ENCODE data around the gene VIPR1.

Gene VIPR1

DNA sequence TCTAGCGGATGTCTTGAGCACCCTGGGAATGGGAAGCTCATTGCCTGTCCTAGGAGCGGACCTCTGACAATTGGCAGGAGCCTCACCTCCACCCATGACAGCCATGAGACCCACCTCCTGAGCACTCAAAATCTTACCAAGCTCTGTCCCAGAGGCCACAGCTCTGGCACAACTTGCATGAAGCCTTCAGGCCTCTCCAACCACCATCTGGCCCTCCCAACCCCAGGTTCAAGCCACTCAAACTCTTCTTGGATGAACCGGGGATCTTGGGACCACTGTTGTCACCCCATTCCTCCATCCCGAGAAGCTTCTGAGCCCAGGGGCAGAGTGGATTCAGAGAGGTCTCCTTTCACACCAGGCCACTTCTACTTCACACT is 1.5 kb downstream of the VIPR1 start:
- DNase-seq, result no peak
- TF ChIP-seq EZH2 (optimal IDR thresholded peaks at IDR 0.05; ENCODE audit: low read depth, low read length) (no peak), EZH2phosphoT487 (IDR thresholded peaks at IDR 0.05; ENCODE audit: low read length) (no peak)
- TF ChIP-seq, protein P1, sequence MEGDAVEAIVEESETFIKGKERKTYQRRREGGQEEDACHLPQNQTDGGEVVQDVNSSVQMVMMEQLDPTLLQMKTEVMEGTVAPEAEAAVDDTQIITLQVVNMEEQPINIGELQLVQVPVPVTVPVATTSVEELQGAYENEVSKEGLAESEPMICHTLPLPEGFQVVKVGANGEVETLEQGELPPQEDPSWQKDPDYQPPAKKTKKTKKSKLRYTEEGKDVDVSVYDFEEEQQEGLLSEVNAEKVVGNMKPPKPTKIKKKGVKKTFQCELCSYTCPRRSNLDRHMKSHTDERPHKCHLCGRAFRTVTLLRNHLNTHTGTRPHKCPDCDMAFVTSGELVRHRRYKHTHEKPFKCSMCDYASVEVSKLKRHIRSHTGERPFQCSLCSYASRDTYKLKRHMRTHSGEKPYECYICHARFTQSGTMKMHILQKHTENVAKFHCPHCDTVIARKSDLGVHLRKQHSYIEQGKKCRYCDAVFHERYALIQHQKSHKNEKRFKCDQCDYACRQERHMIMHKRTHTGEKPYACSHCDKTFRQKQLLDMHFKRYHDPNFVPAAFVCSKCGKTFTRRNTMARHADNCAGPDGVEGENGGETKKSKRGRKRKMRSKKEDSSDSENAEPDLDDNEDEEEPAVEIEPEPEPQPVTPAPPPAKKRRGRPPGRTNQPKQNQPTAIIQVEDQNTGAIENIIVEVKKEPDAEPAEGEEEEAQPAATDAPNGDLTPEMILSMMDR (IDR thresholded peaks at IDR 0.05; ENCODE audit: low read length), result no peak
- Histone ChIP-seq H3K36me3 (replicated peaks; ENCODE audit: insufficient read depth, low read length) (no peaks in the 10 kb centered on the region), H3K79me2 (ENCODE audit: low read length) (no peaks in the 10 kb centered on the region), H3F3A (ENCODE audit: insufficient read depth, low read length) (no peaks in the 10 kb centered on the region), H3K9me2 (replicated peaks; ENCODE audit: insufficient read depth, low read length) (no peaks in the 10 kb centered on the region), H3K27me3 (replicated peaks; ENCODE audit: insufficient read depth, low read length) (peaks cover 11% of the 10 kb centered on the region; the same call in 1 of the 2 replicates), H3K4me3 (ENCODE audit: low read length) (no peak overlapping the region), H4K20me1 (ENCODE audit: insufficient read depth, low read length) (no peaks in the 10 kb centered on the region), H3K27ac (ENCODE audit: low read length) (no peak overlapping the region), H2AFZ (ENCODE audit: low read length) (no peak overlapping the region), H3K4me2 (ENCODE audit: low read depth, low read length) (no peak overlapping the region), H3K4me1 (ENCODE audit: low read length) (peaks cover 4% of the 10 kb centered on the region; the same call in 1 of the 2 replicates), H3K9me3 (replicated peaks; ENCODE audit: insufficient read depth, low read length) (no peaks in the 10 kb centered on the region), H3K9ac (ENCODE audit: low read length) (no peak overlapping the region)

DNA sequence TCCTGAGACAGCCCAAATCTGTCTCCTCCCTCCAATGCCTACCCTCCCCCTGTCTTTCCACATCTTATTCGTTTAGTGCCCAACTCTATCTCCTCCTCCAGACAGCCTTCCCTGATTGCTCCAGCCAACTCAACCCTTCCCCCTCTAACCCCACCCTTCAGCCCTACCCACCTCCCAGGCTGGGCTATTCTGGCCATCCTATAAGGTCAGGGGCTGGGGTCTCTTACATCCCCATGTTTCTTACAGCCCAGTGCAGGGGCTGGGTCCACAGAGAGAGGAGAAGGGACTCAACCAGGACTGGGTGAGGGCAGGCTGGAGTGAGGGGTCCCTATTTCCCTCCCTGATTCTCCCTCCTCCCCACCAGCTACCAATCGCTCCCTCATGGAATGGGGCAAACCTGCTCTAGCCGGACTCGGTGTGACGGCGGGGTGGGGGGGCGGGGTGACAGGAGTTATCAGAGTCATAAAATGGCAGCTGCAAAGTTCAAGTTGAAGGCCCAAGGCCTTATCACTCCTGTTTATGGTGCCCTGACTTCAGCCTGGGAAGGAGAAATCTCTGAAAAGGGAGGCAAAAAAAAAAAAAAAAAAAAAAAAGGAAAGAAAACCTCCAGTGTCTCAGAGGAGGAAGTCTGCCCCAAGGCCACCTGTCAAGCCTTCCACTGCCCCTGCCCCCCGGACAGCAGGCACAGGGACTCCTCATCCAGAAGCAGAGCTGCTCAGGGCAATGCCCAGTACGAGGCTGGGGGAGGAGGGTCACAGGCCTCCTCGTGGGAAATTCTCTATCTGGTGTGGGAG is 2.1 kb downstream of the VIPR1 start:
- Histone ChIP-seq H3K27me3 (replicated peaks; ENCODE audit: insufficient read depth, low read length) (peaks cover 11% of the 10 kb centered on the region; the same call in 1 of the 2 replicates), H3F3A (ENCODE audit: insufficient read depth, low read length) (no peaks in the 10 kb centered on the region), H3K4me2 (ENCODE audit: low read depth, low read length) (no peak overlapping the region), H4K20me1 (ENCODE audit: insufficient read depth, low read length) (no peaks in the 10 kb centered on the region), H2AFZ (ENCODE audit: low read length) (no peak overlapping the region), H3K4me3 (ENCODE audit: low read length) (no peak overlapping the region), H3K9me3 (replicated peaks; ENCODE audit: insufficient read depth, low read length) (no peaks in the 10 kb centered on the region), H3K9me2 (replicated peaks; ENCODE audit: insufficient read depth, low read length) (no peaks in the 10 kb centered on the region), H3K9ac (ENCODE audit: low read length) (no peak overlapping the region), H3K79me2 (ENCODE audit: low read length) (no peaks in the 10 kb centered on the region), H3K27ac (ENCODE audit: low read length) (no peak overlapping the region), H3K36me3 (replicated peaks; ENCODE audit: insufficient read depth, low read length) (no peaks in the 10 kb centered on the region), H3K4me1 (ENCODE audit: low read length) (peaks cover 4% of the 10 kb centered on the region; the same call in 1 of the 2 replicates)
- TF ChIP-seq, protein P1 (IDR thresholded peaks at IDR 0.05; ENCODE audit: low read length), result no peak
- TF ChIP-seq EZH2 (optimal IDR thresholded peaks at IDR 0.05; ENCODE audit: low read depth, low read length), result no peak
- DNase-seq, result no peak

DNA sequence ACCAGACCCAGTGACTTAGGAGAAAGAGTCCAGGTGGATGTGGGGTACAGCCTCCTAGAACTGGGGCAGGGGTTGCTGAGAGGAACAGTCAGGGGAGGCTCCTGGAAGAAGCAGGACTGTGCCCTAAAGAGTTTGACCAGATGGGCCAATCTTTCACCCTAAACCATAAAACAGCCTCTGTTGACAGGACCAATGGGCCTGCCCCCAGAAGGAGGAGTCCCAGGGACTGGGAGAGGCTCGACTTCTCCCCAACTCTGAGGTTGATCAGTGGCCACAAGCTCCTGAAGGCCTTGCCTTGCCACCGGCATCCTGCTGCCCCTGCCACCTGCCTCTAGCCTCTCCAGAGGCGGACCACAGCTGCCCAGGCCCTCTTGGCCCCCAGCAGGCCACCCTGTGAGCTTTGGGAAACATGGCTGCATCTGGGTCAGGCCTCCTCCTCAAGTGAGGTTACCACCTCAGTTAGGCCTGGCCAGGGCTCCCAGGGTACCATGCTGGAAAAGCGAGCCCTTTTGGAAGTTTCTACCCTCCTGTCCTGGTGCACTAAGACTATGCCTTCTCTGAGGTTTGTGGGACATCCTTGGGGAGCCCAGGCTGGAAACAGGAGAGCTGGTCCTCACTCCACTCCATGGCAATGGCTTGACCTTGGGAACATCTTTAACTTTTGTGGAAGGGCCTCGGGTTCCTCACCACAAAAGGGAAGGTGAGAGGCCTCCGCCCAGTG is 2.8 kb downstream of the VIPR1 start:
- Histone ChIP-seq H3K4me3 (ENCODE audit: low read length) (no peak overlapping the region), H3K4me2 (ENCODE audit: low read depth, low read length) (no peak overlapping the region), H3K9ac (ENCODE audit: low read length) (no peak overlapping the region), H4K20me1 (ENCODE audit: insufficient read depth, low read length) (no peaks in the 10 kb centered on the region), H3K4me1 (ENCODE audit: low read length) (peaks cover 4% of the 10 kb centered on the region; the same call in 1 of the 2 replicates), H2AFZ (ENCODE audit: low read length) (no peak overlapping the region), H3F3A (ENCODE audit: insufficient read depth, low read length) (no peaks in the 10 kb centered on the region), H3K27ac (ENCODE audit: low read length) (no peak overlapping the region), H3K9me3 (replicated peaks; ENCODE audit: insufficient read depth, low read length) (no peaks in the 10 kb centered on the region), H3K36me3 (replicated peaks; ENCODE audit: insufficient read depth, low read length) (no peaks in the 10 kb centered on the region), H3K79me2 (ENCODE audit: low read length) (no peaks in the 10 kb centered on the region), H3K9me2 (replicated peaks; ENCODE audit: insufficient read depth, low read length) (no peaks in the 10 kb centered on the region), H3K27me3 (replicated peaks; ENCODE audit: insufficient read depth, low read length) (peaks cover 11% of the 10 kb centered on the region; the same call in 1 of the 2 replicates)
- DNase-seq, result no peak
- TF ChIP-seq EZH2 (optimal IDR thresholded peaks at IDR 0.05; ENCODE audit: low read depth, low read length) (no peak), EZH2phosphoT487 (IDR thresholded peaks at IDR 0.05; ENCODE audit: low read length) (no peak)
- TF ChIP-seq, protein P1 (IDR thresholded peaks at IDR 0.05; ENCODE audit: low read length), result no peak
